ENCODE measurements around the gene ANKS1A.
"Not testable (repeated sequence)": the region's sequence is repeated elsewhere in the genome, so short reads cannot be mapped to it uniquely, and the experiment has no call there.

Gene ANKS1A

GRCh38 chr6:34919651-34920050, 30.6 kb downstream of the ANKS1A start:
- Histone ChIP-seq H3K4me1 (ENCODE audit: control insufficient read depth, insufficient read depth, low read length) (no peaks in the 10 kb centered on the region), H3K27ac (ENCODE audit: low read length) (no peak overlapping the region), H3K4me3 (ENCODE audit: low read length) (no peak overlapping the region), H3K9me3 (ENCODE audit: control insufficient read depth, insufficient read depth, low read length) (no peaks in the 10 kb centered on the region), H3K27me3 (ENCODE audit: control insufficient read depth, insufficient read depth, low read length) (no peaks in the 10 kb centered on the region), H3K36me3 (ENCODE audit: control insufficient read depth, insufficient read depth, low read length) (no peaks in the 10 kb centered on the region)
- no CpG with 5 or more reads among the region's 1 CpG for WGBS (ENCODE audit: insufficient coverage, insufficient read length)
- no peak for DNase-seq (ENCODE audit: low read depth, low spot score)

DNA sequence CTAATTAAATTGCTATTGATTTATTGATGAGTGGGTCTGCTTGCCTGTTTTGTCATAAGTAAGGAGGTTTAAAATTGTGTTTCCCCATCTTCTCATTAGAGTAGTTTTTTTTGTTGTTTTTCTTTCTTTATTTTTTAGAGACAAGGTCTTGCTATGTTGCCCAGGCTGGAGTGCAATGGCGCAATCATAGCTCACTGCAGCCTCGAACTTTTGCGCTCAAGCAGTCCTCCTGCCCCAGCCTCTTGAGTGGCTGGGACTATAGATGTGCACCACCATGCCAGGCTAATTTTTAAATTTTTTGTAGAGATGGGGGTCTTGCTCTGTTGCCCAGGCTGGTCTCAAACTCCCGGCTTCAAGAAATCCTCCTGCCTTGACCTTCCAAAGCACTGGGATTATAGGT, 31.0 kb downstream of the ANKS1A start:
- Histone ChIP-seq H3K36me3 (ENCODE audit: control insufficient read depth, insufficient read depth, low read length) (no peaks in the 10 kb centered on the region), H3K27me3 (ENCODE audit: control insufficient read depth, insufficient read depth, low read length) (no peaks in the 10 kb centered on the region), H3K4me1 (ENCODE audit: control insufficient read depth, insufficient read depth, low read length) (no peaks in the 10 kb centered on the region), H3K27ac (ENCODE audit: low read length) (no peak overlapping the region), H3K9me3 (ENCODE audit: control insufficient read depth, insufficient read depth, low read length) (no peaks in the 10 kb centered on the region), H3K4me3 (ENCODE audit: low read length) (no peak overlapping the region)
- no peak for DNase-seq (ENCODE audit: low read depth, low spot score)
- WGBS (ENCODE audit: insufficient coverage, insufficient read length) = no CpG with 5 or more reads among the region's 4 CpGs

- Histone ChIP-seq H3K4me1 (ENCODE audit: control insufficient read depth, insufficient read depth, low read length) (no peaks in the 10 kb centered on the region), H3K27ac (ENCODE audit: low read length) (no peak overlapping the region), H3K27me3 (ENCODE audit: control insufficient read depth, insufficient read depth, low read length) (no peaks in the 10 kb centered on the region), H3K36me3 (ENCODE audit: control insufficient read depth, insufficient read depth, low read length) (no peaks in the 10 kb centered on the region), H3K4me3 (ENCODE audit: low read length) (no peak overlapping the region), H3K9me3 (ENCODE audit: control insufficient read depth, insufficient read depth, low read length) (no peaks in the 10 kb centered on the region)
- no peak for DNase-seq (ENCODE audit: low read depth, low spot score)
- no CpG with 5 or more reads among the region's 3 CpGs for WGBS (ENCODE audit: insufficient coverage, insufficient read length)
These were observed 33.2 kb downstream of the ANKS1A start for GRCh38 chr6:34922177-34922663.

- no peak for DNase-seq (ENCODE audit: low read depth, low spot score)
- H3K27ac ChIP-seq (ENCODE audit: low read length) = no peak overlapping the region
- no peaks in the 10 kb centered on the region for H3K27me3 ChIP-seq (ENCODE audit: control insufficient read depth, insufficient read depth, low read length)
- no CpG with 5 or more reads among the region's 9 CpGs for WGBS (ENCODE audit: insufficient coverage, insufficient read length)
- H3K4me3 ChIP-seq (ENCODE audit: low read length) = no peak overlapping the region
- H3K9me3 ChIP-seq (ENCODE audit: control insufficient read depth, insufficient read depth, low read length) = no peaks in the 10 kb centered on the region
- H3K4me1 ChIP-seq (ENCODE audit: control insufficient read depth, insufficient read depth, low read length) = no peaks in the 10 kb centered on the region
- H3K36me3 ChIP-seq (ENCODE audit: control insufficient read depth, insufficient read depth, low read length) = no peaks in the 10 kb centered on the region
These were observed 36.0 kb downstream of the ANKS1A start for GRCh38 chr6:34924831-34925625.

DNA sequence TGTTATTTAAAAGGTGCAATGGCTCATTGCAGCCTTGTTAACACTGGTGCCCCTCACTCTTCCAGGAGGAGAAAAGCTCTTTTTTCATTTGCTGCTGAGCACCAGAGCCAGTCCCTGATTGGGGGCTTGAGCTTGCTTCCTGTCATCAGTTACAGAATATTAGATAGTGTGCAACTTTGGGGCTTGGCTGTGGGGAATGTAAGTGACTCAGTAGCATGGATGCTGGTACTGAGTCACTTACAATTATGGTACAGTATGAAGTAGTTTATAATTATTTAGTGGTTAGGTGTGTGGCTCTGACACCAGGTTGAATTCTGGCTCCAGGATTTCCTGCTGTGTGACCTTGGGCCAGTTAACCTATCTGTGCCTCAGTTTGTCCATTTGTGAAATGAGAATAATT, 37.6 kb downstream of the ANKS1A start:
- no peaks in the 10 kb centered on the region for H3K36me3 ChIP-seq (ENCODE audit: control insufficient read depth, insufficient read depth, low read length)
- peaks cover 2% of the 10 kb centered on the region; the same call in 1 of the 2 replicates for H3K4me1 ChIP-seq (ENCODE audit: control insufficient read depth, insufficient read depth, low read length)
- H3K9me3 ChIP-seq (ENCODE audit: control insufficient read depth, insufficient read depth, low read length) = no peaks in the 10 kb centered on the region
- no peak overlapping the region for H3K27ac ChIP-seq (ENCODE audit: low read length)
- DNase-seq (ENCODE audit: low read depth, low spot score) = no peak
- no peak overlapping the region for H3K4me3 ChIP-seq (ENCODE audit: low read length)
- no peaks in the 10 kb centered on the region for H3K27me3 ChIP-seq (ENCODE audit: control insufficient read depth, insufficient read depth, low read length)

- H3K4me1 ChIP-seq (ENCODE audit: control insufficient read depth, insufficient read depth, low read length) = peaks cover 2% of the 10 kb centered on the region; the same call in 1 of the 2 replicates
- H3K27ac ChIP-seq (ENCODE audit: low read length) = no peak overlapping the region
- WGBS (ENCODE audit: insufficient coverage, insufficient read length) = no CpG with 5 or more reads among the region's 3 CpGs
- H3K27me3 ChIP-seq (ENCODE audit: control insufficient read depth, insufficient read depth, low read length) = no peaks in the 10 kb centered on the region
- no peaks in the 10 kb centered on the region for H3K36me3 ChIP-seq (ENCODE audit: control insufficient read depth, insufficient read depth, low read length)
- no peak overlapping the region for H3K4me3 ChIP-seq (ENCODE audit: low read length)
- no peaks in the 10 kb centered on the region for H3K9me3 ChIP-seq (ENCODE audit: control insufficient read depth, insufficient read depth, low read length)
- DNase-seq (ENCODE audit: low read depth, low spot score) = no peak
These were observed 39.2 kb downstream of the ANKS1A start for GRCh38 chr6:34928220-34928619.

DNA sequence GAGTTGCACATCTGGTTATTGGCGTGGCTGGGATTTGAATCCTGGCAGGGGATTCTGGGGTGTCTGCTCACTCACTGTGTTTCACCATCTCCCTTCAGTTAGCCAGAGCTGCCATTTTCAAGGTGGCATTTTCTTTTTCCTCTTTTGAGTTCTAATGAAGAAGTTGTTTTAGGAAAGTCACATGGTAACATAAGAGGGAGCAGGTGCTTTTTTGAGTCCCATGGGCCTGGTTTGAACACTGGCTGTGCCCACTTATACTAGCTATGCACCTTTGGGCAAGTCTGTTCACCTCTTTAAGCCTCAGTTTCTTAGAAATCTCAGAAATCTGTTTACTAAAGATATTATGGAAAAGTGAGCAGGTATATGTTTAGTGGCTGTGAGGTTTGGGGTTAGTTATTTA, 39.6 kb downstream of the ANKS1A start:
- H3K27me3 ChIP-seq (ENCODE audit: control insufficient read depth, insufficient read depth, low read length) = no peaks in the 10 kb centered on the region
- peaks cover 2% of the 10 kb centered on the region; the same call in 1 of the 2 replicates for H3K4me1 ChIP-seq (ENCODE audit: control insufficient read depth, insufficient read depth, low read length)
- no peak for DNase-seq (ENCODE audit: low read depth, low spot score)
- no peak overlapping the region for H3K4me3 ChIP-seq (ENCODE audit: low read length)
- H3K9me3 ChIP-seq (ENCODE audit: control insufficient read depth, insufficient read depth, low read length) = no peaks in the 10 kb centered on the region
- no peak overlapping the region for H3K27ac ChIP-seq (ENCODE audit: low read length)
- no CpG with 5 or more reads among the region's 1 CpG for WGBS (ENCODE audit: insufficient coverage, insufficient read length)
- H3K36me3 ChIP-seq (ENCODE audit: control insufficient read depth, insufficient read depth, low read length) = no peaks in the 10 kb centered on the region

DNA sequence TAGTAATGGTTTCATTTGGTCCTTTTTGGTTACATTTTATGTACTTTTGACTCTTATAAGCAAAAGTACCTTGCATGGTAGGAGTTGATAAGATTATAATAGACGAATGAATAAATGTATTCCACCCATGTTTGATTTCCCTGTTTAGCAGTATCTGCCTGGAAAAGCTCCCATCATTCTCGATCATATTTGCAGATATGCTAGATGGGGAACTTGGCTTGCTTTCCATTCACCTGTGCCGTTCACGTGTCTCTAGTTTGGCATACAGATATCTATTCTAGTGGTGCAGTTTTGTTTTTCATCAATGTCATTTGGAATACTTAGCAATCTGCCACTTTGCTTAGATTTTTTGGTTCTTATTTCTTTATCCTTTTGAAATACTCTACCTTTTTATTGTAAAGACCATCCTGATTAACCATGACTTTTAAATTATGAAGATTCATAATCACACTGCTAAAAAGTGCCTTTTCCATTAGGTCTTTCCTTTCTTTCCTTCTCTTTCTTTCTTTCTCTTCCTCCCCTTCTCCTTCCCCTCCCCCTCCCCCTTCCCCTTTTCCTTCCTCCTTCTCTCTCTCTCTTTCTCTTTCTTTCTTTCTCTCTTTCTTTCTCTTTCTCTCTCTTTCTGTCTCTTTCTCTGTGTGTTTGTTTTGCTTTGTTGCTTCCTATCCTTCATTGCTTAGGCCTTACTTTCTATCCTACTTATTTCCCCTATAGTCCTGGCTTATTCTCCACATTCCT, 40.4 kb downstream of the ANKS1A start:
- no peak overlapping the region for H3K27ac ChIP-seq (ENCODE audit: low read length)
- H3K9me3 ChIP-seq (ENCODE audit: control insufficient read depth, insufficient read depth, low read length) = no peaks in the 10 kb centered on the region

DNA sequence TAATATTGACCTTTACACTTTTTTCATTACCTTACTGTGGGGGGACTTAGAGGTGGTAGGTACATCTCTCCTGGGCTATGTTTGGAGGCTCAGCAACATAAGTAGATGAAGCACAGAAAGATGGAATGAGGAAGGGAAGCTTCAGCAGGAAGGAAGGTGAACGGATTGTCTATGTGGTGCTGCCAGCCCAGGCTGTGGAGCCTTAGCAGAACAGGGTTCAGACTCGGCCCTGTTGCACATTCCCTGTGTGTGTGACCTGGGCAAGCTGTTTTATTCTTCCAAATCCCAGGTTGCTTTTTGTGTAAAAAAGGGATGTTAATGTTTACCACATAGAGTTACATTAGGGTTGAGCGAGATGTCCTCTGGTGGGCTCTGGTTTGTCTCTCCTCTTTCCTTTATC, 41.2 kb downstream of the ANKS1A start:
- Histone ChIP-seq H3K4me1 (ENCODE audit: control insufficient read depth, insufficient read depth, low read length) (peaks cover 2% of the 10 kb centered on the region; the same call in 1 of the 2 replicates), H3K27me3 (ENCODE audit: control insufficient read depth, insufficient read depth, low read length) (no peaks in the 10 kb centered on the region), H3K9me3 (ENCODE audit: control insufficient read depth, insufficient read depth, low read length) (no peaks in the 10 kb centered on the region), H3K36me3 (ENCODE audit: control insufficient read depth, insufficient read depth, low read length) (no peaks in the 10 kb centered on the region), H3K4me3 (ENCODE audit: low read length) (no peak overlapping the region), H3K27ac (ENCODE audit: low read length) (no peak overlapping the region)
- WGBS (ENCODE audit: insufficient coverage, insufficient read length) = no CpG with 5 or more reads among the region's 3 CpGs
- no peak for DNase-seq (ENCODE audit: low read depth, low spot score)

More for the DNA sequence above, 40.4 kb downstream of the ANKS1A start:
- no CpG with 5 or more reads among the region's 4 CpGs for WGBS (ENCODE audit: insufficient coverage, insufficient read length)
- no peaks in the 10 kb centered on the region for H3K27me3 ChIP-seq (ENCODE audit: control insufficient read depth, insufficient read depth, low read length)
- H3K4me1 ChIP-seq (ENCODE audit: control insufficient read depth, insufficient read depth, low read length) = peaks cover 2% of the 10 kb centered on the region; the same call in 1 of the 2 replicates
- no peak for DNase-seq (ENCODE audit: low read depth, low spot score)
- no peaks in the 10 kb centered on the region for H3K36me3 ChIP-seq (ENCODE audit: control insufficient read depth, insufficient read depth, low read length)
- H3K4me3 ChIP-seq (ENCODE audit: low read length) = no peak overlapping the region

GRCh38 chr6:34932202-34932601, 43.1 kb downstream of the ANKS1A start:
- not testable (repeated sequence) for H3K27me3 ChIP-seq (ENCODE audit: control insufficient read depth, insufficient read depth, low read length); H3K4me3 ChIP-seq (ENCODE audit: low read length); H3K4me1 ChIP-seq (ENCODE audit: control insufficient read depth, insufficient read depth, low read length); H3K27ac ChIP-seq (ENCODE audit: low read length); H3K9me3 ChIP-seq (ENCODE audit: control insufficient read depth, insufficient read depth, low read length); H3K36me3 ChIP-seq (ENCODE audit: control insufficient read depth, insufficient read depth, low read length); DNase-seq (ENCODE audit: low read depth, low spot score)
- no CpG with 5 or more reads among the region's 12 CpGs for WGBS (ENCODE audit: insufficient coverage, insufficient read length)

Data from iPS DF 6.9 (cell line).